ENCODE data around the gene NRXN3. TPM values are rescaled to one million over a fixed set of nuclear protein-coding genes. Genes with fewer than 3 reads are reported as not detected.

The NRXN3 gene
- total and polyA plus RNA-seq, 2 experiments from 2014 or later = 1.0 to 1.8 TPM

DNA sequence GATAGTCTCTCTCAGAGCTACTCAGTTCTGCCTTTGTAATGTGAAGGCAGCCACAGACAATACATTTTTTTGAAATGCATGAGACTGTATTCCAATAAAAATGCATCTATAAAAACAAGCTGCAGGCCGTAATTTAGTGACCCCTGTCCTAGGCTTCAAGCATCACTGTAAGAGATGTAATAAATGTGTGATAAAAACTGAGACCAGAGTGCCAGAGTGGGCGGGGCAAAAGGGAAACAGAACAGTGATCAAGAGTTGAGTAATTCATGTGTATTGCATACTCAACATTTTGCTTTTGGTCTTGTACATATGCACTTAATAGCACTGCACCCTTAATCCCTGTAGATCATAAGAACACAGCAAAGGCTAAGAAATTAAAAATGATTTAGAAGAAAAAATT is 1297.7 kb downstream of the NRXN3 start (continued):
- TF ChIP-seq, protein P1, sequence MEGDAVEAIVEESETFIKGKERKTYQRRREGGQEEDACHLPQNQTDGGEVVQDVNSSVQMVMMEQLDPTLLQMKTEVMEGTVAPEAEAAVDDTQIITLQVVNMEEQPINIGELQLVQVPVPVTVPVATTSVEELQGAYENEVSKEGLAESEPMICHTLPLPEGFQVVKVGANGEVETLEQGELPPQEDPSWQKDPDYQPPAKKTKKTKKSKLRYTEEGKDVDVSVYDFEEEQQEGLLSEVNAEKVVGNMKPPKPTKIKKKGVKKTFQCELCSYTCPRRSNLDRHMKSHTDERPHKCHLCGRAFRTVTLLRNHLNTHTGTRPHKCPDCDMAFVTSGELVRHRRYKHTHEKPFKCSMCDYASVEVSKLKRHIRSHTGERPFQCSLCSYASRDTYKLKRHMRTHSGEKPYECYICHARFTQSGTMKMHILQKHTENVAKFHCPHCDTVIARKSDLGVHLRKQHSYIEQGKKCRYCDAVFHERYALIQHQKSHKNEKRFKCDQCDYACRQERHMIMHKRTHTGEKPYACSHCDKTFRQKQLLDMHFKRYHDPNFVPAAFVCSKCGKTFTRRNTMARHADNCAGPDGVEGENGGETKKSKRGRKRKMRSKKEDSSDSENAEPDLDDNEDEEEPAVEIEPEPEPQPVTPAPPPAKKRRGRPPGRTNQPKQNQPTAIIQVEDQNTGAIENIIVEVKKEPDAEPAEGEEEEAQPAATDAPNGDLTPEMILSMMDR (conservative IDR thresholded peaks at IDR 0.05; ENCODE audit: low read depth in 2 of 2) = no peak
- no peak for TF ChIP-seq JUNB (IDR thresholded peaks at IDR 0.05; ENCODE audit: unreplicated experiment)

DNA sequence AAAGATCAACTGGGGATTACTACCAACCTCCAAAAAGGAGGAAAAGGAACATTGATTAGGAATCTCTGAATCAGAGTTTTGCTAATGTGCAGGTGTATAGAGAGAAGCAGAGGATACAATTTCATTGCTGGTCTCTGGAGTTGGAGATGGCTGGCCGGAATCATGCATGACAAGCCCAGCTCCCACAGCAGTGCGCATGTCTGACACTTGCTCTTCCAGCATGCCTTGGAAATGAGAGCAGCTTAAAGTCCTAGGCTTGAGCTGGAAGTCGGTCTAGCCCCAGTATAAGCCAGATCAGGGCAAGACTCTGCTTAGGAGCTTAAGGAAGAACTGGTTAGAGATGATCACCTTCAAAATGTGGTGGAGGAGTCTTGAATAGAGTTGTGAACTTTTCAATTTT is 1298.3 kb downstream of the NRXN3 start:
- Mint-ChIP-seq H3K4me3 (no peak overlapping the region), H3K27me3 (ENCODE audit: insufficient read depth, low read depth, poor library complexity) (no peaks in the 10 kb centered on the region), H3K36me3 (ENCODE audit: low read depth) (no peaks in the 10 kb centered on the region), H3K4me1 (peaks cover 34% of the 10 kb centered on the region), H3K9me3 (no peaks in the 10 kb centered on the region), H3K27ac (no peak overlapping the region)
- H3K36me3 ChIP-seq (ENCODE audit: insufficient read depth) = no peaks in the 10 kb centered on the region
- no peaks in the 10 kb centered on the region for H3K27me3 ChIP-seq (ENCODE audit: insufficient read depth)
- no peaks in the 10 kb centered on the region for H3F3A ChIP-seq (replicated peaks; ENCODE audit: low read depth)
- peaks cover 14% of the 10 kb centered on the region for H3K4me1 ChIP-seq (ENCODE audit: insufficient read depth)
- ATAC-seq (no peak), DNase-seq (ENCODE audit: low spot score) (no peak)
- H3K79me2 ChIP-seq (replicated peaks; ENCODE audit: insufficient read depth) = no peaks in the 10 kb centered on the region
- no peaks in the 10 kb centered on the region for H4K20me1 ChIP-seq (replicated peaks; ENCODE audit: insufficient read depth)
- H3K9me2 ChIP-seq (ENCODE audit: insufficient read depth) = peaks cover 3% of the 10 kb centered on the region; the same call in 1 of the 2 replicates
- no peak overlapping the region for H3K4me3 ChIP-seq
- no peak overlapping the region for H2AFZ ChIP-seq
- TF ChIP-seq, protein P2, sequence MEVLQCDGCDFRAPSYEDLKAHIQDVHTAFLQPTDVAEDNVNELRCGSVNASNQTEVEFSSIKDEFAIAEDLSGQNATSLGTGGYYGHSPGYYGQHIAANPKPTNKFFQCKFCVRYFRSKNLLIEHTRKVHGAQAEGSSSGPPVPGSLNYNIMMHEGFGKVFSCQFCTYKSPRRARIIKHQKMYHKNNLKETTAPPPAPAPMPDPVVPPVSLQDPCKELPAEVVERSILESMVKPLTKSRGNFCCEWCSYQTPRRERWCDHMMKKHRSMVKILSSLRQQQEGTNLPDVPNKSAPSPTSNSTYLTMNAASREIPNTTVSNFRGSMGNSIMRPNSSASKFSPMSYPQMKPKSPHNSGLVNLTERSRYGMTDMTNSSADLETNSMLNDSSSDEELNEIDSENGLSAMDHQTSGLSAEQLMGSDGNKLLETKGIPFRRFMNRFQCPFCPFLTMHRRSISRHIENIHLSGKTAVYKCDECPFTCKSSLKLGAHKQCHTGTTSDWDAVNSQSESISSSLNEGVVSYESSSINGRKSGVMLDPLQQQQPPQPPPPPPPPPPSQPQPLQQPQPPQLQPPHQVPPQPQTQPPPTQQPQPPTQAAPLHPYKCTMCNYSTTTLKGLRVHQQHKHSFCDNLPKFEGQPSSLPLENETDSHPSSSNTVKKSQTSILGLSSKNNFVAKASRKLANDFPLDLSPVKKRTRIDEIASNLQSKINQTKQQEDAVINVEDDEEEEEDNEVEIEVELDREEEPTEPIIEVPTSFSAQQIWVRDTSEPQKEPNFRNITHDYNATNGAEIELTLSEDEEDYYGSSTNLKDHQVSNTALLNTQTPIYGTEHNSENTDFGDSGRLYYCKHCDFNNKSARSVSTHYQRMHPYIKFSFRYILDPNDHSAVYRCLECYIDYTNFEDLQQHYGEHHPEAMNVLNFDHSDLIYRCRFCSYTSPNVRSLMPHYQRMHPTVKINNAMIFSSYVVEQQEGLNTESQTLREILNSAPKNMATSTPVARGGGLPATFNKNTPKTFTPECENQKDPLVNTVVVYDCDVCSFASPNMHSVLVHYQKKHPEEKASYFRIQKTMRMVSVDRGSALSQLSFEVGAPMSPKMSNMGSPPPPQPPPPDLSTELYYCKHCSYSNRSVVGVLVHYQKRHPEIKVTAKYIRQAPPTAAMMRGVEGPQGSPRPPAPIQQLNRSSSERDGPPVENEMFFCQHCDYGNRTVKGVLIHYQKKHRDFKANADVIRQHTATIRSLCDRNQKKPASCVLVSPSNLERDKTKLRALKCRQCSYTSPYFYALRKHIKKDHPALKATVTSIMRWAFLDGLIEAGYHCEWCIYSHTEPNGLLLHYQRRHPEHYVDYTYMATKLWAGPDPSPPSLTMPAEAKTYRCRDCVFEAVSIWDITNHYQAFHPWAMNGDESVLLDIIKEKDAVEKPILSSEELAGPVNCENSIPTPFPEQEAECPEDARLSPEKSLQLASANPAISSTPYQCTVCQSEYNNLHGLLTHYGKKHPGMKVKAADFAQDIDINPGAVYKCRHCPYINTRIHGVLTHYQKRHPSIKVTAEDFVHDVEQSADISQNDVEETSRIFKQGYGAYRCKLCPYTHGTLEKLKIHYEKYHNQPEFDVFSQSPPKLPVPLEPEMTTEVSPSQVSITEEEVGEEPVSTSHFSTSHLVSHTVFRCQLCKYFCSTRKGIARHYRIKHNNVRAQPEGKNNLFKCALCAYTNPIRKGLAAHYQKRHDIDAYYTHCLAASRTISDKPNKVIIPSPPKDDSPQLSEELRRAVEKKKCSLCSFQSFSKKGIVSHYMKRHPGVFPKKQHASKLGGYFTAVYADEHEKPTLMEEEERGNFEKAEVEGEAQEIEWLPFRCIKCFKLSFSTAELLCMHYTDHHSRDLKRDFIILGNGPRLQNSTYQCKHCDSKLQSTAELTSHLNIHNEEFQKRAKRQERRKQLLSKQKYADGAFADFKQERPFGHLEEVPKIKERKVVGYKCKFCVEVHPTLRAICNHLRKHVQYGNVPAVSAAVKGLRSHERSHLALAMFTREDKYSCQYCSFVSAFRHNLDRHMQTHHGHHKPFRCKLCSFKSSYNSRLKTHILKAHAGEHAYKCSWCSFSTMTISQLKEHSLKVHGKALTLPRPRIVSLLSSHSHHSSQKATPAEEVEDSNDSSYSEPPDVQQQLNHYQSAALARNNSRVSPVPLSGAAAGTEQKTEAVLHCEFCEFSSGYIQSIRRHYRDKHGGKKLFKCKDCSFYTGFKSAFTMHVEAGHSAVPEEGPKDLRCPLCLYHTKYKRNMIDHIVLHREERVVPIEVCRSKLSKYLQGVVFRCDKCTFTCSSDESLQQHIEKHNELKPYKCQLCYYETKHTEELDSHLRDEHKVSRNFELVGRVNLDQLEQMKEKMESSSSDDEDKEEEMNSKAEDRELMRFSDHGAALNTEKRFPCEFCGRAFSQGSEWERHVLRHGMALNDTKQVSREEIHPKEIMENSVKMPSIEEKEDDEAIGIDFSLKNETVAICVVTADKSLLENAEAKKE (CRISPR knock-in tag; IDR thresholded peaks at IDR 0.05) = no peak
- TF ChIP-seq JUNB (IDR thresholded peaks at IDR 0.05; ENCODE audit: unreplicated experiment) = no peak
- TF ChIP-seq NANOG (IDR thresholded peaks at IDR 0.05; ENCODE audit: borderline replicate concordance) = no peak
- no peak for TF ChIP-seq CREB1 (CRISPR knock-in tag; IDR thresholded peaks at IDR 0.05; ENCODE audit: low read depth)
- no peak for TF ChIP-seq EZH2phosphoT487 (IDR thresholded peaks at IDR 0.05; ENCODE audit: unreplicated experiment)
- H3K27ac ChIP-seq (ENCODE audit: low read depth) = no peak overlapping the region
- no peak overlapping the region for H3K4me2 ChIP-seq

Data from GM23338 (cell line).